NCI-H82 treated with DMSO at 0.1 percent for 48 hours (cell line): ENCODE measurements around the gene NVL.

Source experiments
- DNase-seq: peaks from one replicate; lab custom pipeline; 2025; ENCODE audit not compliant: unreplicated experiment; lab: John Stamatoyannopoulos, UW

NVL gene

DNA sequence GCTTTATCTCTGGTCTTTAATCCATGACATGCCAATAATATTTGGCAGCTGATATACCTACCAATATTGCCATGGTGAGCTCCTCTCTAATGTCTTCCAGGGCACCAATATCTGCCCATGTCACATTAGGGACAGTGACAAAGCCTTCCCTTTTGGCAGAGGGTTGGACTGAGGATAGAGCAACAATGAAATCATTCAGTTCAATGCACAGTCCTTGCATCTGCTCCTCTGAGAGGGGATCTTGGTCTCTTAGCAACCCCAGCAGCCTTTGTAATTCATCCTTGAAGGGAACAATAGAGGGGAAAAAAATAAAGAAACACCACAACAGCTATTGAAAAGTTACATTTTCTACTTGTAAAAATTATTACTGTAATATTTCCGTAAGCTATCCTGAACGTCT is 42.3 kb downstream of the NVL start:
- no peak for DNase-seq

DNA sequence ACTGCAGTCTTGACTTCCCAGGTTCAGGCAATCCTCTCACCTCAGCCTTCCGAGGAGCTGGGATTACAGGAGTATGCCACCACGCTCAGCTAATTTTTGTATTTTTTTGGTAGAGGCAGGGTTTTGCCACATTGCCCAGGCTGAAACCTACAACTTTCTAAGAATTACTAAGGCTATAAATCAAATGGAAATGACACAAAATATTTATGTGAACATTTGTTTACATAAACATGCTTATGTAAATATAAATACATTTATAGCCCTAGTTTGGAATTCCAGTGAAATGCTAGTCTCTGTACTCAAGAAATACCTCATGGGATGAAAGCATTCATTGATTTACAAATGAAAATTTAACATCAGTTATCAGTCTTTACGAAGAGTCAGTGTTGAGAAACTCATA is 47.8 kb downstream of the NVL start:
- DNase-seq: no peak

DNA sequence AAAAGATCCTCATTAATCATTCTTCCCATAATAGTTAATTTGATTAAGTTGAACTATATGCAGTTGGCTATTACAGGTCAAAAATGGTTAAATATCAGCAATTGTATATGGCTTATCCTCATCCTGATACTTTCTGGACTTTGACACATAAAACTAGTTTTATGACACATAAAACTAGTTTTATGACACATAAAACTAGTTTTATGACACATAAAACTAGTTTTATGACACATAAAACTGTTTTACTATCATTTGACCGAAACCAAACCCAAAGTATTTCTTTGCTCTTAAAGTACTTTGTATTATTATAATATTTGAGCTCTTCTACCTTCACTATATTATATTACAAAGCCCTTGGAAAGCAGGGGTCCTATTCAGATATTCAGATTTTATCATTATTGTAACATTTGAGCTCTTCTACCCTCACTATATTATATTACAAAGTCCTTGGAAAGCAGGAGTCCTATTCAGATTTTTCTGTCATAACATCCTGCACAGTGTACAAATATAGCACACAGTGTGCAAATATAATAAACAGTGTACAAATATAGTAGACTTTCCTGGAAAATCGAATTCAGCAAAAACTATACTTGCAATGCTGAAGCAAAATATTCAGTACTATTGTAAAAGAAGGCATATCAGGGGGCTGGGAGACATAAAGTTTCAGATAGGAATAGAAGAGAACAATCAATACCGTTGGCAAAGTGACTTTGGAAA is 53.0 kb downstream of the NVL start:
- DNase-seq: no peak

DNA sequence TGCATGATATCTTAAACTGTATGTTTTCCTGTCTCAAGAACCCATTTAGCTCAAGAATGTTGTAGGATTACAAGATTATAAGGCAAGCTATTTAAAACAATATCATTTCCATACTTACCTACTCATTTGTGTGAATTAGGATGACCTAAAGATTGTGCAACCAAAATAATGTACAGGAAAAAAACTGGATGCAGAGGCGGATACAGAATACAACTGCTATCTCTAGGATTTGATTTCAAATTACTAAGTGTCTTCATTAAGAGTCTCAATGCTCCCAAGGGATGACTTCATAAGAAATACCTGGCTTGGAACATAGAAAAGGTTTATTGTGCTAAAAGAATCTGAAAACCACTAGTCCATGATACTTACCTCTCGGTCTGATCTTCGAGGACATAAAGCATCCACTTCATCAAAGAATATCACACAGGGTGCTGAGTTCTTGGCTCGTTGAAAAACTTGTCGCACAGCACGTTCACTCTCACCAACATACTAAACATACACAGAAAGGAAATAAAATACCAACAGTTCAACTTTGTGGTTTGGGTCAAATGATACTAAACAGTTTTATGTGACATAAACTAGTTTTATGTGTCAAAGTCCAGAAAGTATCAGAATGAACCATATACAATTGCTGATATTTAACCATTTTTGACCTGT is 54.9 kb downstream of the NVL start:
- DNase-seq: no peak

DNA sequence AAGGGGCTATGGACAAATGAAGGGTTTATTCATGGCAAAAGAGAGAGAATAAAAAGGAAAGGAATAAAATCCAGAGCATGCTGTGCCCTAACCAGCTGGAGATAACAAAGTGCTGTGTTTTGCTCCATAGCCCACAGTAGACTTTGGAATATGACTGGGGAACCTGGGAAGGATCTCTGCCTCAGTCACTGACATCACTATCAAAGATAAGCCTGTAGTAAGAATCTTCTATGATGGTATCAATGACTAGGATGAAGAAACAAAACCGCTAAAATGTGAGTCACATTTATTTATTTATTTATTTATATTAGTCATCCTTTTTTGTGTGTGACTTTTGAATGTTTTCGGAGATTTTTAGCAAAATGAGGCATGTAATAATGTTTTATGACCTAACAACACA is 56.3 kb downstream of the NVL start:
- no peak for DNase-seq

DNA sequence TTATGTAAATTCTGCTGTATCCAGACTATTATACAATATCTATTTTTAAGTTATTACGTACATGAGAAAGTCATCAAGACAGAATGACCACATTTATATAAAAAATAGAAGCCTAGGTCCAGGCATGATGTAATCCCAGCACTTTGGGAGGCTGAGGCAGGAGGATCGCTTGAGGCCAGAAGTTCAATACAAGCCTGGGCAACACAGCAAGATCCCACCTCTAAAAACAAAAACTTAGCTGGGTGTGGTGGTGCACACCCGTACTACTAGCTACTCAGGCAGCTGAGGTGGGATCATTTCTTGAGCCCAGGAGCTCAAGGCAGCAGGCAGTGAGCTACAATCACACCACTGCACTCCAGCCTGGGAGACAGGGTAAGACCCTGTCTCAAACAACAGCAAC is 58.9 kb downstream of the NVL start:
- DNase-seq: no peak

DNA sequence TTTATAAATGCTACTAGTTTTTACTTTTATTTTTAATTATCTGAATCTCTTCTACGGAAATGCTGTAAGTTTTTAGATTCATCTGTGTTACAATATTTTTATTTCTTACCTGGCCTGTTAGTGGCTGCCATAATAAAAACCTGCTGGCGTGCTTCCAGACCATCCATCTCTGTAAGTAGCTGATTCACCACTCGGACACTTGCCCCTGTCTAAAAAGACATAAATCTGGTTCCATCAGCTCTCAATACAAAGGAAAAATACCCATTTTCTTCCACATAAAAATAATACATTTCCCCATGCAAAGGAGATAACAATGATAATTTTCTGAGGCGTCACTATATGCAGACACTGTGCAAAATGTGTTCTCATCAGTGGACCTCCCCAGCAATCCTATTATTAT is 62.0 kb downstream of the NVL start:
- no peak for DNase-seq

DNA sequence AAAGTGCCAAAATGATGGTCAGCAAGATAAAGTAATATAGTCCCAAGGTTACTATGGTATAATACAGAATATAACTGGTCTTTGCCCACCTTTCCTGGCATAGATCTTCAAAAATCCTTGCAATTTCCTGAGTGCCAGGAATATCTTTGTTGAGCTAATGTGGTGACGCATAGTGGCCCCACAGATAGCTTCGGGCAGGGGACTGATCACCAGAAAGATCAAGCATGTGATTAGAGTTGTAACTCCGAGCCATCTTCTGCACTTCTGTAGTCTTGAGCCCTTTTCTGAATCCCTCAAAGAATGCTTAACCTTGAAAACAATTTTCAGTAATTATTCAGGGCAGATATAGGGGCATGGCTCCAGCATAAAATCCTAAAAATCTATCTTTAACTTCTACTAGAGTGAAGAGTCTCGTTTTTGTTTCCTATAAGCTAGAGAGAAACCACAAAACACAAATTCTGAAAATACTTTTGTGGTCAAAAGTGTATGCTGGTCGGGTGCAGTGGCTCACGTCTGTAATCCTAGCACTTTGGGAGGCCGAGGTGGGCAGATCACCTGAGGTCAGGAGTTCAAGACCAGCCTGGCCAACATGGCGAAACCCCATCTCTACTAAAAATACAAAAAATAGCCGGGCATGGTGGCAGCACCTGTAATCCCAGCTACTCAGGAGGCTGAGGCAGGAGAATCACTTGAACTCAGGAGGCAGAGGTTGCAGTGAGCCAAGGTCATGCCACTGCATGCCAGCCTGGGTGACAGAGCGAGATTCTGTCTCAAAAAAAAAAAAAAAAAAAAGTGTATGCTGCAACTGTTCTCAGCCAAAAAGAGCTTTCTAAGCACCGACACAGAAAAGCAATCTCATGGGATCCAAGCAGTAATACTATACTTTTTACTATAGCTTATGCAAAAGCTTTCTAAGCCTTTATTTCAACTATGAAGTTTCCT is 62.8 kb downstream of the NVL start:
- no peak for DNase-seq

DNA sequence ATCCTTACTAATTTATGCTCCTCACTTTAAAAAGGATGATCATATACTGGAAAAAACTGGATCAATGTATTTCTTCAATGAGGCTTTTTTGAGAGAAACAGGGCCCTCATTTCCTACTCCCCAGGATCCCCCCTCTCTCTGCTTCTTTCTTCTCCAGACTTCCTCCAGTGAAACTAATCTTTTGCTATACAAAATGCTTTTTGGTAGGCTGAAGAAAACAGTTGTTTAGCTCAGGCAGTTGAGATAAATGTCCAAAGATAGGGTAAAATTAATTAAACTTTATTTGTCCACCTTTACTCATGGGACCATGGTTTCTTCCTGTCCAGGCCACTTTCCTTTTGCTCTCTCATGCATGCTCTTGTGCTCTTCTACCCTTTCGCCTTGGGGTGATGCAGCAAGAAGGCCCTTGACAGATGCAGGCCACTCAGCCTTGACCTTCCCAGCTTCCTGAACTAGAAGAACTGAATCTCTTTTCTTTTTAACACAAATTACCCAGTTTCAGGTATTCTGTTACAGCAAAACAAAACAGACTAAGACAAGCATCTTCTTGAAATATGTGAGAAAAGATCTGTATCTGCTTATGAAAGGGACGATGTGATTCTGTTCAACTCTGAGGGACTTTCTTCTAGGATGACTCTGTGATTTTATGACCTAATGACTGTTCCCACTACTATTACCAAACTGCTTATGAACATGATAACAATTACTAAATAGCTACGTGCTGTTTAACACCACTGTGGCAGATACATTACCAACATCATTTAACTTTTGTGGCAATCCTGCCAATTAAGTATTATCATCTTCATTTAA is 63.7 kb downstream of the NVL start:
- DNase-seq: no peak

DNA sequence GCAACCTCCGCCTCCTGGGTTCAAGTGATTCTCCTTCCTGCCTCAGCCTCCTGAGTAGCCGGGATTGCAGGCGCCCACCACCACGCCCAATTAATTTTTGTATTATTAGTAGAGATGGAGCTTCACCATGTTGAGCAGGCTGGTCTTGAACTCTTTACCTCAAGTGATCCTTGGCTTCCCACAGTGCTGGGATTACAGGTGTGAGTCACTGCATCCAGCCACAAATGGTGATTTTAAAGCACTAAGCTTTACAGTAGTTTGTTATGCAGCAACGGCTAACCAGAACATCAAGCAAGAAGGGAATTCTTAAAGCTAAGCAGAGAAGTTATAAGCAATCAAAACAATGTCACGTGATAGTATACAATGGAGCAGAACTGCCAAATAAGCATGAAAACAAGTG is 65.7 kb downstream of the NVL start:
- DNase-seq: no peak

DNA sequence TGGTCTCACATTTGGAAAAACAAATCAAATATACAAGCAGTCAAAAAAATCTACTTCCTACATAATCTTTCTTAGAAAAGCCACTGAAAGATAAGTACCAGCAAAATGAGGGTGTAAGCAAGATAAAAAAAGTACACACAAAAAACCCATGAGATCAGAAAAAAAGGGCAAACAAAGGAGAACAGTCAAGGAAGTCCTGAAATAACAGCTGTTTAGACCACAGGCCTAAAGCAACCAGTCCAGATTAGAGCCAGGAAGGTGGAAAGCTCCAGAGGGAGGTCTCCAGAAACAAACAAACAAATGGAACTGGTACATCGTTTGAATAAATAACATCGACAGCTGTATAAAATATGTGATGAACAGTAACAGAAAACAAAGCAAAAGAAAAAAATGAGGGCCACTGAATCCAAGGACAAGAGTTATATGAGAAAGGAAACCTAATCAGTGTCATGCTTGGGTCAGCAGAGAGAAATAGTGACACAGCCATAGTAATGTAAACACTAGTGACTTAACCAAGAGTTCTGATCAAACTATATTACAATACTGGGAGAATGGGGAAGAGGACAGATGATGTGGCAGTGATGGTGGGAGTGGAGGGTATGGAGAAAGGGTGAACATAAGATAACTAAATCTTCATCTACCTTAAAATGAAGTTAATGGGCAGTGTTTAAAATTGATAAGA is 67.5 kb downstream of the NVL start:
- DNase-seq: no peak

DNA sequence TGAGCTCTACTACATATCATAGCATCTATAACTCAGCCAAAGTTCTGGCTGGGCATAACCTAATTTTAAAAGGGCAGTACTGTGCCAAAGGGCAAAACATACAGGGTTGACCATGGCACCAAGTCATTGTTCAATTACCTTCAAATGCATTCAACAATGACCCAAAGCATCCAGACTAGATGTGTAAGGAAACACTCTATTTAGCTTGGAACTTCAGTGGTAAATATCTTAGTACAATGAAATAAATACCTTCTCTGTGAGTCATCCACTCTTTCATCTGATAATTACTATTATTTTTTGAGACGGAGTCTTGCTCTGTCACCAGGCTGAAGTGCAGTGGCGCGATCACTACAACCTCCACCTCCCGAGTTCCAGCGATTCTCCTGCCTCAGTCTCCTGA is 70.0 kb downstream of the NVL start:
- no peak for DNase-seq

DNA sequence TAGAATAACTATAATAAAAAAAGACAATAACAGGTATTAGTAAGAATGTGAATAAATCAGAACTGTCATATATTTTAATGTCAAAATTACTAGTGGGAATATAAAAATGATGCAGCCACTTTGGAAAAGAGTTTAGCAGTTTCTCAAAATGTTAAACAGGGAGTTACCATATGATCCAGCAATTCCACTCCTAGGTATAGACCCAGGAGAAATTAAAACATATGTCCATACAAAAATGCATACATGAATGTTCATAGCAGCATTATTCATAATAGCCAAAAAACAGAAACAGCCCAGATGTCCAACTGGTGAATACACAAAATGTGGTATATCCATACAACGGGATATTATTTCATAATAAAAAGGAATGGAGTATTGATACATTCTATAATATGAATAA is 71.6 kb downstream of the NVL start:
- DNase-seq: no peak

DNA sequence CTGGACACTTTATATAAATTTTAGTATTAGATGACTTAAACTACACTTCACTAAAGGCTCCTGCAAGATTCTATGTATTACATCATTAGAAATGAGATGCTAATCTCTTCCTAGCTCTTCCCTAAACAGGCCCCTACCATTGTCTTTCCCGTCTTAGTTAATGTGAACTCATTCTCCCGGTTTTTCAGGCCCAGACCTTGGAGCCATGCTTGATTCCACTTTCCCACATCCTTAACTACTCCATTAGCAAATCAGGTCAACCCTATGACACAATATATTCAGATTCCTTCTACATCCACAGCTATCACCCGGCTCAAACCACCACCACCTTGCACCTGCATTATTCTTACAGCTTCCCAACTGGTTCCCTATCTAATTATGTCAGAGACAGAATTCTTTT is 73.3 kb downstream of the NVL start:
- no peak for DNase-seq

DNA sequence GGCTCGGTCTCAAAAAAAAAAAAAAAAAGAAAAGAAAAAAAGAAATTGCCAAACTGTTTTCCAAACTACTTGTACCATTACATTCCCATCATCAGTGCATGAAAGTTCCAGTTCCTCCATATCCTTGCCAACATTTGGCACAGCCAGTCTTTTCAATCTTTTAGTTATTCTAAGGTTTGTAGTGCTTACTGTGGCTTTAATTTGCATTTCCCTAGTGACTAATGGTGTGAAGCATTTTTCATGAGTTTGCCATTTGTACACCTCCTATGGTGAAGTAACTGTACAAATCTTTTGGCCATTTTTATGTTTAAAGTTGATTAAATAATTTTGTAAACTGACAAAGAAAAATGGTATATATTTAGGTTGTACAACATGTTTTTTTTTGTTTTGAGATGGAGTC is 76.3 kb downstream of the NVL start:
- DNase-seq: no peak

DNA sequence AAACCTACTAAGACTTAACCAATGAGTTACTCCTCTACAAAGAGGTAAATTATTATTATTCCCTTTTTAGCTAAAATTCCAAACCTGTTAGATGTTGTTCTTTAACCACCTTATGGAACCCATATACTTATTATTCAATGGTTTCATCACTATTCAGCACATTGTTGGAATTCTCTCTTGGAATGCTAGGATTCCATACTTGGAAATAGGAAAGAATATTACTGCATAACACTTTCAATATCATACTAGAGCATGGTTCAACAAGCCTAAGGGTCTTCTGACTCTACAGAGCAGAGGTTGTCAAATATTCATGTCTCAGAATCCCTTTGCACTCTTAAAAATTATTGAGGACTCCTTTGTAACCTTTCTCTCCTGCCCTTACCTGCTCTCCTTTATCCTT is 77.5 kb downstream of the NVL start:
- no peak for DNase-seq

DNA sequence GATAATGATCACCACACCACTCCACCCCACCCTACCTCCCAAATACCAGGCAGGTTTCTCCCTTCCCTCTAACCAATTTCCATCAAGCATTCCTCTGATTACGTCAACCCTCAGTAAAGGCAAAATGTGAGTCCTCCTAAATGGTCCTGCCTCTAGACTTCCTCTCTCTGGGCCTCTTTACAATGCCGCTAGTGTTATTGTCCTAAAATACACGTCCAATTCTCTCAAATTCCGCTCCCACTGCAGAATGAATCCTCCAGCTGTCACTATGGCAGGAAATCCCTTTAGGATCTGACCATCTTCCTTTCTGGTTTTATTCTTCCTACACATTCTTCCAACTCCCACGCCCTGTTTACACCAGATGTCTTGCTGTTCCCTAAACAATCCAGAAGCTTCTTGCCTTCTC is 78.2 kb downstream of the NVL start:
- no peak for DNase-seq

DNA sequence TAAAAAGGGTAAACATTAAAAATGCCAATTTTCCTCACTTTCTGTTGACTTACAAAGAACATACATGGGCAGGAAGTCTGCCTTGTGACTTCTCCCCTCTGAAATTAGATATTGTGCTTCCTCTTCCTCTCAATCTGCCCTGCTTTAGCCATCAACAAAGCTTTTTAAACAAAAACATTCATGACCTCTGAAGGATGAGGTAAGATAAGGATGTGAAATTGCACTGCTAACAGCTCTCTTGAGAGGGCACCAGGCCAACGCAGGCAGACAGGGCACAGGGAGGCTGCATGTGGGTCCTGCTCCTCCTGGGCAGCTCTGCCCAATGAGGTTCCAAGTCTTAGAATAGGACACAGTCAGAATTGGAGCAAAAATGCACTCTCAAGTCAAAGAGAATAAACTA is 84.8 kb downstream of the NVL start:
- DNase-seq: no peak

DNA sequence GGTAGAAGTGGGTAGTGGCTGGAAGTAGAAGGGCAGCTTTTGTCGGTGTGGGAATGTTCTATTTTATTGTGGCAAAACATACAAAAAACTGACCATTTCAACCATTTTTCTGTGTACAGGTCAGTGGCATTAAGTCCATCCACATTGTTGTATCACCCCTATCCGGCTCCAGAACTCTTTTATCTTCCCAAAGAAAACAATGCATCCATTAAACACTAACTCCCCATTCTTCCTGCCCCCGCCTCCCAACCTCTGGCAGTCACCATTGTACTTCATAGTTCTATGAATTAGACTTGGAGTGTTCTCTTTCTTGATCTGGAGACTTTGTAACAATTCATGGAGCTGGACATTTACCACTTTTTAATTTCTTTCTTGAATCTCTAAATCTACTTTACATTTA is 91.2 kb downstream of the NVL start:
- DNase-seq: no peak

DNA sequence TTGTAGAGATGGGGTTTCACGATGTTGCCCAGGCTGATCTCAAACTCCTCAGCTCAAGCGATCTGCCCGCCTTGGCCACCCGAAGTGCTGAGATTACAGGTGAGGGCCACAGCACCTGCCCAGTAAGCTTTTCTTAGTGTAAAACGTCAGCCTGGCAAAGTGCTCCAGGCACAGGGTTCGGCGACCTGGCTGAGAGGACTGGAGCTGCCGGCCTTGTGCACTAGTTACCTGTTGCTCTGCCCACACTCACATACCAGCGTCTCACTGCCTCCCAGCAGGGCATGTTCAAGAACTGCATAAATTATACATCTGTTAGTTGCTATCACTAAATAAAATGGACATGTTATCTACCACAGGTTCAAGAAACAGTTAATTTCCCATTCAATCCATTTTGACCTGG is 91.8 kb downstream of the NVL start:
- DNase-seq: no peak
